ENCODE results near the gene NELFA.

The NELFA gene

DNA sequence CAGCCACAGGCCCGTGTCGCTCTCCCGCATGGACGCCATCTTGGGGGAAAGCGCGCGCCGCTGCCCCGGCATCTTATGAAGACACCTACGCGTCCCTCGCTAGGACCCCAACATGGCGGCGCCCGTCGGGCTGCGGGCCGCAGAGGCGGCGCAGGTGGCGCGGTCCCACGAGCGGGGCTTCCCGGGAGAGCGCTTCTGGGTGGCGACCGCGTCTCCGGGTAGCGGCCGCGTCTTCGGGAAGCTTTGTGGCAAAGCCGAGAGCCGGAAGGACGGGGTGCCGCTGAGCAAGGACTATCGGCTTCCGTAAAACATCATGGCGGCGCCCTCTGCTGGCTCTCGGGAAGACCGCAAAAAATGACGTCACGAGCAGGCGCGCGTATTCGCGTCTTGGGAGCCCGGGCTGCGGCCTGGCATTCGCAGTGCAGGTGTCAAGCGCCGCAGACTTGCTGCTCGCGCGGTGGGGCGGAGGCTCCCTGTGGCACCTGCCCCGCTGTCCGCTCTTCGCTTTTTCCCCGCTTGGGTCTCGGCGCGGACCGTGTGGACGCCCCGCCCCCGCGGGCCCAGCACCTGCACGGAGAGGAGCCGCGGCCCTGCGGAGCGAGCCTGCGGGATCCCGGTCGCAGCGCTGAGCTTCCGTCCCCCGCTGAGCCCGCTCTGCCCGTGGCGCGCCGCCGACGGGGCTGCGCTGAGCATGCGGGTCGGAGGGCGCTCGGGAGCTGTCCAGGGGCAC is at the start of gene NELFA:
Gene NELFA (minus strand): TSS at position 54 of the 730 bp plus-strand sequence. CDS start 15 bp downstream, at position 39.
- peak; percentile 89 to 94 (median 94) for DNase-seq (ENCODE audit: low read depth in 3 of 3)

DNA sequence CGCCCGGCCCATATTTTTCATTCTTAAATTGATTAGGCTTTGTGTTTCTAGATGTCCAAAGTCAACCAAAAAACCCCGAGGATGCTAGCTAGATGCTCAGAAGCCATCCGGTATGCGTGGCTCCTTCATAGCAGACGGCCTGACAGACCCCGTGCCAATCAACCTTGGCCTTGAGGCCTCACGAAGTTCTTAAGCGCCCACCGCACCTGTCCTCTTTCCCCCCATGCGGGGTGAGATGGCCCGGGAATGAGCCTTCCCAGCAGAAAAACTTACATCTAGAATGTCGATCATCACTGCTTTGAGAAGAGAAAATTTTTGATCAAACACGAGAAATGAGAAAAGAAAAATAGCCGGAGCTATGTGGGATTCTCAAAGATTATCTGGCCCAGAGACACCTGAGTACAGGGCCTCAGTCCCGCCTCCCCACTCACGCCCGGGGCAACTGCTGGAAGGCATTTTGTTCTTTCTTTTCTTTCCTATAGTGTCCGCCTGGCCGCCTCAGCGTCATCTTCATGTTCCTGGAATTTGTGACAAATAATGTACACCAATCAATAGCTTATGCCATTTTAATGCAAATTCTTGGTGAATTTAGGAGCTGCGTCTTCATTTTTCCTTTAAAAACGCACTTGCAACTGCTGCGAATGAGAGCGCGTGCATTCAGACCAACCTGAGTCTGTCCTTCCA is 48.8 kb upstream of the NELFA start:
- DNase-seq (ENCODE audit: low read depth in 3 of 3) = no peak

DNA sequence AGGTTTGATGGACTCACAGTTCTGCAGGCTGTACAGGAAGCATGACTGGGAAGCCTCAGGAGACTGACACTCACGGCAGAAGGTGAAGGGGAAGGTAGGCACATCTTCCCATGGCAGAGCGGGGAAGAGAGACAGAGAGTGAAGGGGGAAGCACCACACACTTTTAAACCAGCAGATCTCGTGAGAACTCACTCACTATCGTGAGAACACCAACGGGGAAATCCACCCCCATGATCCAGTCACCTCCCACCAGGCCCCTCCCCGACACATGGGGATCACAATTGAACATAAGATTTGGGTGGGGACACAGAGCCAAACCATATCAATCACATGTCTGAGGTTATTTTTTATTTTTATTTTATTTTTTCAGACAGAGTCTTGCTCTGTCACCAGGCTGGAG is 45.4 kb upstream of the NELFA start:
- DNase-seq (ENCODE audit: low read depth in 3 of 3) = no peak

DNA sequence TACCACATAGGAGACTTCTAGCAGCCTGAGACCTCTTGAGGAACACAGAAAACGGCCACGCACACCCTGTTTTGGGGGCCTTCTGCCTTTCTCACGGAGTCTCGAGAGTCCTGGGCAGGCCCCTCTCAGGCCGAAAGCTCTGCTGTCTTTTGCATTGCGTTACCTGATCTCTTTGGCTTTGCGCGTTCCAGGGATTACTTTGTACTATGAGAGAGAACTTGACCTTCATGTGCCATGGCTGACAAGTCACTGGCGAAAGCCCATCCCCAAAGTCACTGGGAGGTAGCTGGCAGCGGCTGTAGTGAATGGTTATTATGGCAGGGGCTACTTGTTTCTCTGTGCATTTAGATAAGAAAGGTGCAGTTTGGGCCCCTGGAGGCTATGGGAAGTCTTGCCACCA is 42.3 kb upstream of the NELFA start:
- DNase-seq (ENCODE audit: low read depth in 3 of 3) = no peak

DNA sequence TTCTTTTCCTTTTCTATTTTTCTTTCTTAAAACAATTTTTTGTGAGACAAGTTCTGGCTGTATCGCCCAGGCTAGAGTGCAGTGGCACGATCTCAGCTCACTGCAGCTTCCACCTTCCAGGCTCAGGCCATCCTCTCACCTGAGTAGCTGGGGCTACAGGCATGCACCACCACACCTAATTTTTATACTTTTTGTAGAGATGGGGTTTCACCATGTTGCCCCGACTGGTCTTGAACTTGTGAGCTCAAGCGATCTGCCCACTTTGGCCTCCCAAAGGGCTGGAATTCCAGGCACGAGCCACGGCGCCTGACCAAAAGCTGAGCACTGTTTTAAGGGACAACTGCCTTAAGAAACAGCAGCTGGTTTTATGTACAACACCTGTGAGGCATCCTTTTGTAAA is 41.0 kb upstream of the NELFA start:
- no peak for DNase-seq (ENCODE audit: low read depth in 3 of 3)

DNA sequence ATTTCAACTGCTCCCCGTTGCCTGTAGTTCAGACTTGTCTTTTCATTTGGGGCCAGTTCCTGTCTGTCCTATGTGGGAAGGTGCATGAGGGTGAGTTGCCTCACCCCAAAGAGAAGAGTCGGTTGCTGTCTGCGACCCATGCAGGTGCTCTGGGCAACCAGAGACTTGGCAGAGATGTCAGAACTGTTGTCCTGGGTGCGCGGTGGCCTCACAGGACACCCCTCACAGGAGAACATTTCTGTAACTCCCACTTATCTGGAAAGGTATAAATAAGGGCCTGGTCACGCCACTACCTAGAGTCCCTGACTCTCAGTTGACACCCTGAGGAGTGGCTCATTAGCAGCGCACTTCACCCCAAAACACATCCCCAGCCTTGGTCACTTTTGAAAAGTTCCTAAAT is 40.6 kb upstream of the NELFA start:
- no peak for DNase-seq (ENCODE audit: low read depth in 3 of 3)

DNA sequence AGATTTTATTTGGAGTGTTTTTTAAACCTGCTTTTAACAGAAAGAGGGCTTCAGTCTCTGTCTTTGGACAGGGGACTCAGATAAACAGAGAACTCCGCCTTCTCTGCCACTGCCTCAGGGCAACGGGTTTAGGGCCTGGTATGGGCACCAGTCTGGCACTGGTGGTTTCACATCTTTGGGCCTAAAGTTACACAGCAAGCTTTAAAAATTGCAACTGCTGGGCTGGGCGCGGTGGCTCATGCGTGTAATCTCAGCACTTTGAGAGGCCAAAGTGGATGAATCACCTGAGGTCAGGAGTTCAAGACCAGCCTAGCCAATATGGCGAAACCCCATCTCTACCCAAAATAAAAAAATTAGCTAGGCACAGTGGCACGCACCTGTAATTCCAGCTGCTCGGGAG is 40.1 kb upstream of the NELFA start:
- no peak for DNase-seq (ENCODE audit: low read depth in 3 of 3)

DNA sequence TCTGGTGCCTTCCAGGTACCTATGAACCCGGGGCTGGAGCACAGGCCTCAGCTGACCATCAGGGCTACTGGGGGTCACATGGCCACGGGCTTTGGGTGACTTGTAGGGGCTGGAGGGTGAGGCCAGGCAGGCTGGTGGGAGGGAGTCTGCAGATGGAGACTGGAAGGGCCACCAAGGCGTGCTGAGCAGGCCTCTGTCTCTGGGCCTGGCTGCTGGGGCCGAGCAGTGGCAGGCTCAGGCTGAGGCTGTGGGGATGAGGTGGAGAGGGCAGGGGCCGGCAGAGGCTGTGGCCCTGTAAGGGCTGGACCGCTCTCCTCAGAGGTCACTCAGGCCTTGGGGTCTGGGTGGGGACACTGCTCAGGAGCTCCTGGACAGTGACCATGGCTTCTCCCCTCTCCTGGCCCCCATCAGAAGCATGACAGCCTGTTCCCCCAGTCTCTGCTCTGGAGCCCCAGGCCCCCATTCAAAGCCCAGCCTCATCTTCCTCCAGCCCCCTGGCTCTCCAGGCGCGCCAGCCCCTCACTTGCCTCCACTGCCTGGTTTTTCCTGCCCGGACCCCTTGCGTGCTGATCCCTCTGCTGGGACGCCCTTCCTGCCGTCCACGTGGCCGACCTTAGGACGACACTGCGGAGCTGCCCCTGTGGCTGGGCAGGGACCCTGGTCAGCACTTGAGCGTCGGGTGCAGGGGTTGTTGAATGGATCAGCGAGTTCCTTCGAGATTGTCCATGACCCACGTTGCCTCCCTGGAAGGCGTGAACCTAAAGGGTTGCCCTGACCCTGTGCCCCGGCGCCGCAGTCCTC is 39.2 kb upstream of the NELFA start:
- DNase-seq (ENCODE audit: low read depth in 3 of 3) = no peak

DNA sequence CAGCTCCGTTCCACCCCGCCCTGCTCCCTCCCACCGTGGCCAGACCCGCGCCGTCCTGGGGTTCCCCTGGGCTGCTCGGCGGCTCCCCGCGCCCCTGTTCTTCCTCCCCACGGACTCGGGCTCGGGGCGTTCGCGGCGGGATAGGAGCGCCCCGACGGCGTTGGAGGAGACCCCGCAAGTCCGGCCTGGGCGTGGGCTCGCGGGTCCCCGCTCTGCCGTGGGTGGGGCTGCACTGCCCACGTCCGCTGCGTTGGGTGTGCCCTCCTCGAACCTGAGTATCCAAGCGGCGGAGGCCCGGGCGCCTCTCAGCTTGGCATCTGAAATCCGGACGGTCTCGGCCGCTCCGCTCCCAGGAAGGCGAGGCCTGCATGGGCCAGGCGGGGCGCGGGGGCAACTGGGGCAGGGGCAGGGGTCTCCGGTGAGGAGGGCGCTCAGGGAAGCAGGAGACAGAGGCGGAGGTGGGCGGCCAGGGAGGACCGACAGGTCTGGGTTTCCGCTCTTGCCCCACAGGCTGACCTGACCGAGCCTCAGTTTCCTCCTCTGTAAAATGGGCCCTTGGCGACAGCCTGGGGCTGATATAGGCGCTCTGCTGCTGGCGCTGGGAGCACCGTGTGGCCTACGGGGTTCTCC is 38.4 kb upstream of the NELFA start:
- no peak for DNase-seq (ENCODE audit: low read depth in 3 of 3)

DNA sequence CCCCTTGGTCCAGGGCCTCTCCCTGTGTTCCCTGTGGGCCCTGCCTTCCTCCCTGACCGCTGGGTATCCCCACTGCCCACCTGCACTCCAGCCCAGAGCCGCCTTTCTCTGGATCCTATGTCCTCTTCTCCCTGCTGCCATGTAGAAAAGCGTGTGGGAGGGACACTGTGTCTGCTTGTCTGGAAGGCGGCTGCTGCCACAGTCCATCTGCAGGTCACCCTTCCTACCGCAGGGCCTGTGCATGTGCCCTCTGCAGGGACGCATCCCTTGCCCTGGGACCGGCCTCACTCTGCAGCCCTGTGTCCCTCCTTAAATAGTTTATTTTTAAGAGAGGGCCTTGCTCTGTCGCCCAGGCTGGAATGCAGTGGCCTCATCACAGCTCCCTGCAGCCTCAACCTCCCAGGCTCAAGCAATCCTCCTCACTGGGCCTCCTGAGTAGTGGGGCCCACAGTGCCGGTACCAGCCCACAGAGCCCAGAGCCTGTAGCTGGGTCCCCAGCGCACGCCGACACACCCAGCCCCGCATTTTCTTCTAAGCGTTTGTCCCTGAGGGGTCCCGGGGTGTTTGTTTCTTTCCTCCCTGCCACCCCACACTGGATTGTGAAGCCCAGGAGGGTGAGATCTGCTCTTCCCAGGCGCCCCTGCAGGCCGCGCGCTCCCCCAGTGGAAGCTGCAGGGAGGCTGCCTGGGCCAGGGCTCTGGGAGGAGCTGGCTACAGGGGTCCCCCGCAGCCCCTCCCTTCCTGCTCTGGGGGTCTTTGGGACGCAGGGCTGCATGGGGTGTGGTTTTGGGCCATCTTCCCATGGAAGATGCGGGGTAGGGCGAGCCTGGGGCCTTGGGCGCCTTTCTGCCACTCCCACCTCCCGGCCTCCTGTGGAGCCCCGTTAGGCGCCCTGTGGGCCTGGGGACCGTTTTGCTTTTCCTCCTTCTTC is 37.5 kb upstream of the NELFA start:
- DNase-seq (ENCODE audit: low read depth in 3 of 3) = no peak

DNA sequence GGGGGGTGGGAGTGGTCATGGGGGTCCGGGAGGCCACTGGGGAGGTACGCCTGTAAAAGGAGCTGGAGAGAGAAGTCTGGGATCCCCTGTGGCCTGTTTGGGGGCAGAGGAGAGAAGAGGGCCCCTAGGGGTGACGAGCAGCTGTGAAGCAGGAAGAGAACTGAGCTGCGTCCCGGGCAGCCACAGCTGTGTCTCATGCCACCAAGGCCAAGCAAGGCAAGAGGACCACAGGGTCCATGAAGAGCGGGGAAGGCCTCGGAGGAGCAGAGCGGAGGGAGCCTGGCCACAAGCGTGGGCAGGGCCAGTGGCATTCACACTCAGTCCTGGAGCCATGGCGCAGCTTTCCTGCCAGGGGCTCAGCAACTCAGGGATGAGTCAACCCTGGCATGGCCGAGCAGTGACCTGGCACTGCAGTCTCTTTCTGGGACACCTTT is 36.8 kb upstream of the NELFA start:
- no peak for DNase-seq (ENCODE audit: low read depth in 3 of 3)

DNA sequence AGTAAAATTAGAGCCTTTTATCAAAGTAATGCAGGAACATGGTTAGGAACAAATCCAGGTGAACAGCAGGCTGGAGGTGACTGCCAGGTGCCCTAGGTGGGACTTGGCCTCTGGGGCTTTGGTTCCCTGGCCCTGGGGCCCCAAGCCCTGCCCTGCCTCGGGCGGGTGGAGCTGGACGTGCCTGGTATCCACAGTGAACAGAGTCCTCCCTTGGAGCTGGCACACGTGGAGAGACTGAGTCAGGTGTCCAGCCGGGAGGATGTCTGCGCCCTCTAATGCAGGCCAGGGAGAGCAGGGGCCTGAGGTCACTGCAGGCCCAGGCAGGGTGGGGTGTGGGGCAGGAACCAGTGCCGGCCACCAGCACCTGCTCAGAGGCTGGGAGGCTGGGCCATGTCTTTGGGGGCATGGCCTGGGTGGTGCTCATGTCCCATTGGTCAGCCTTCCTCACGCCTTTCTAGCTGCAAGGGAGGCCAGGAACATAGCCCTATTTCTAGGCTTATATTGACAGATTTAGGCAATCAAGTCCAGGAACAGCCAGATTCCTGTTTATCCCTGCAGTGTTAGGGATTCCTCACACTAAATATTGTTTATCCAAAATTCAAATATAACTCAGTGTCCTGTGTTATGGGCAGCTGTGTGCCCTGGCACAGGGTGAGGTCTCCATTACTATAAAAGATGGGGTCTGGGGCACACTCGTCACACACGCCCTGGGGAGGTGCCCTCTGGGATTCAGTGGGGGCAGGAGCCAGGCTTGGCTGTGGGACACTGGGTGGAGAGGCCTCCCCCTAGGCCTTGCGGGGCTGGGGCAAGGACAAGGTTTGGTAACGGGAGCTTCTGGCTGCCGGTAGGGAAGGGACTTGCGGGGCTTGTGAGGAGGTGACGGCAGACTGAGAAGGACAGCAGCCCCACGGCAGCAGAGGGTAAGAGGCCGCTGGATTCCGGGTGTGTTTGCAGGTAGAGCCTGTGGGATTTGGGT is 36.1 kb upstream of the NELFA start:
- no peak for DNase-seq (ENCODE audit: low read depth in 3 of 3)

DNA sequence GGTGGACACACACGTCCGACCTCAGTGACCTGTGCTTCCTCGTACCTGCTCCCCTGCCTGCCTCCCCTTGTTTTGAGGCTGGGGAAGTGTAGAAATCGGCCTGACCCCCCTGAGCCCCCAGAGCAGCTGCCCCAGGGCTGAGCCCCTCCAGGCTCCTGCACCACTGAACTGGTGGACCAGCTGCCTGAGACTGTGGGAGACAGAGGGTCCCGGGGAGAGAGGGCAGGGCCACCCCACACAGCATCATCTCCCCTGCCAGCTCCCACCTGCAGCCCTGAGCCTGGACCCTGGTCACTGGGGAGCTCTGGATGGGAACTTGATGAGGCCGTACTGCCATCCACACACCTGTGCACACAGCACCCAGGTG is 35.3 kb upstream of the NELFA start:
- DNase-seq (ENCODE audit: low read depth in 3 of 3) = no peak

DNA sequence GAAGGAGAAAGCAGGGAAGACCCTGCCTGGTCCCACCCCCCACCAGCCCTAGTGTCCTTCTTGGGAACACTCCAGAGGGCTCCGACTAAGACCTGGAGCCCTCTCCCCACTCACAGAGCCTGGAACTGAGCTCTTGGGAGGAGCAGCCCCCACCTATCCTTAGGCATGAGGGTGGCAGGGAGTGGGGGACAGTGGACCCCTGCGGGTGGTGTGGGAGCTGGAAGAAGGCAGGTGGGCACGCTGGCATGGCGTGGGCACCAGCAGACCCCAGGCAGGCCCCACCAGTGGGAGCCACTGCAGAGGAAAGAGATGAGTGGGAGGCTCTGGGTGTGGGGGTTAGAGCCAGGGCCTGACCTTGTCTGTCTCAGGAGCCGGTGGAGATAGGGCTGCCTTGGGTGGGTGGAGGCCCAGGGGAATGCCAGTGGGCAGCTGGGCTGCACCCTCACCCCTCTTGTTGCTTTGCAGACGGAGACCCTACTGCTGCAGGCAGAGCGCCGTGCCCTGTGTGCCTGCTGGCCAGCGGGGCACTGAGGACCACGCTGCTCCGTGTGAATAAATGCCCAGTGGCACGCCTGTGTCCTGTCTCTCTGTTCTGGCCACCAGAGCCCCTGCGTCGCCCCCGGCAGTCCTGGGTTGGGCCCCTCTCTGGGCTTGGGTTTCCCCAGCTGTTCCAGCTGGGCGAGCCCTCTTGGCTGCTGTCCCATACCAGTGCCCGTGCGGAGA is 34.8 kb upstream of the NELFA start:
- no peak for DNase-seq (ENCODE audit: low read depth in 3 of 3)

DNA sequence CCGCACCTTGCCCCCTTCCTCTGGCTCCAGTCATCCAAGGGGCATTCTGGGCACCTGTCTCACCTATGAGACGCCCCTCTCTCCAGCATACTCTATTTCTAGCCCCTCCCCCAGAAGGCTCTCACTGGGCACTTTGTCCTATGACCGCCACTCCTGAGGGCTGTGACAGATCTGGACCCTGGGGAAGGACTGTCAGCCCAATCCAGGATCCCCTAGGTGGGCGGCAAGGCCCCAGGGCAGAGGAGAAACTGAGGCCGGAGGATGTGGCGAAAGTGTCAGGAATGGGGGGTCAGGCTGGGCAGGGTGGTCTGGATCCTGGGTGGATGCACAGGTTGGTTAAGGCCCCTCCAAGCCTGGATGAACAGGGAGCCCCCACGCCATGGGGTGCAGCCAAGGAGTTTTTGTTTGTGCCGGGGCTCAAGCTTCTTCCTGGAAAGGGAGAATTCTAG is 34.2 kb upstream of the NELFA start:
- no peak for DNase-seq (ENCODE audit: low read depth in 3 of 3)

DNA sequence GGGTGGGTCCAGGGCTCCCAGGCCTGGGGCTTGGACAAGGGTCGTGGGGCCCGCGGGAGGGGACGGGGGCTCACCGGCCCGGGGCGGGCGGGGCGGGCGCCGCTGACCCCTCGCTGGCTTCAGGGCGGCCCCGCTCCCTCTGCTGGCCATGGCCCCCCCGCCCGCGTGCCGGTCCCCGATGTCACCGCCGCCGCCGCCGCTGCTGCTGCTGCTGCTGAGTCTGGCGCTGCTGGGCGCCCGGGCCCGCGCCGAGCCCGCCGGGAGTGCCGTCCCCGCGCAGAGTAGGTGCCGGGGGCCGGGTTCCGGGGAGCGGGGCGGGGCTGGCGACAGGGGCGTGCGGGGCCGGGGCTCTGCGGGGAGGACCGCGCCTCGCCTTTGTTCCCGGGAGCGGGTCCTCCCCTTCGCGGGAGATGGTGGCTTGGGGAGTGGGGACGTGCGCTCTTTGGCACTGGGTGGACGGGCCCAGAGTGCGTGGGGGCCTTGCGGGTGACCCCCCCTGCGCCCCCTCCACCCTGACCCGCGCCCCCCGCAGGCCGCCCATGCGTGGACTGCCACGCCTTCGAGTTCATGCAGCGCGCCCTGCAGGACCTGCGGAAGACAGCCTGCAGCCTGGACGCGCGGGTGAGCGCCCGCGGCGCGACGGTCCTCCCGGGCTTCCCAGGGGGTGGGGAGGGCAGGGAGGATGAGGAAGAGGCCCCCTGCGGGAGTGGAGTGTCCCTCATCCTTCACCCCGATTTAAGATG is 33.6 kb upstream of the NELFA start:
- DNase-seq (ENCODE audit: low read depth in 3 of 3) = peak in 1 of 3 experiments; percentile 37

DNA sequence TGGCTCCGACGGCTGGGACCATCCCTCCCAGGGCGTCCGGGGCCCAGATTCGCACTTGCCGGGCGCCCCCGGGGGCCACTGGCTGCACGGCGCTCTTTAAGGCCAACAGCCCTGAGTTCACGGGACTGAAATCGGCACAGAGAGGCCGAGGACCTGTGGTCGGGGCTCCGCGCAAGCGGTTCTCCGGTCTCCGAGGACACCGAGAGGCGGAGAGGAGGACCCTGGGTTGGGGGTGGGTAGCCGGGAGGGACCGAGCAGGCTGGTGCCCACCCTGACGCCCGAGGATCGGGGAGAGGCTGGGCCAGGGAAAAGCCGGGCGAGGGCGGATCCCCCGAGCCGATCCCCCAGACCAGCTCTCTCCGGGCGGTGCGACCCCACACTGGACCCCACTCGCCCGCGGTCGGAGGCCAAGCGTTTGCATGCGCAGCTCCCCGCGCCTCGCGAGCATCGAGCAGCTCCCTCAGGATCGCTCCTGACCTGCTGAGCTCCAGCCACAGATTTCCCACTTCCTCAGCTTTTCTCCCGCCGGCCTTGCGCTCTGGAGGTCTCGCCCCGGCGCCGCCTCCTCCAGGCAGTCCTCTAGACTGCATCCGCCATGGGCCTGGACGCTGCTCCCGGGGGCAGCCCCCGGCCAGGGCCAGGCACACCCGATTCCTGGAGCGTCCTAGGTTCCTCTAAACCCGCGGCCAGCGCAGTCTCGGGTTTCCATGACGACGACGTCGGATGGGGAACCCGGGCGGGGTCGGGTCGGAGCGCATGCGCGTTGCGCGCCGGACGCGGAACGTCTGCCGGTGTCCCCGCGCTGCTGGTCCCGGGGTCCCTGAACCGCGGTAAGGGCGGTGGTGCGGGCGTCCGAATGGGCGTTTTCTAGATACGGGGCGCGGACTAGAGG is 32.7 kb upstream of the NELFA start:
- peak; percentile 78 to 89 (median 79) for DNase-seq (ENCODE audit: low read depth in 3 of 3)
